Right cardiac atrium (tissue), 5 donors: Measurements from ENCODE around the gene FEZF2. TPM values are rescaled to one million over a fixed set of nuclear protein-coding genes. Genes with fewer than 3 reads are reported as not detected.

ENCODE experiments used
- ATAC-seq, 2 donors: fragments of 200-7000 bp; cut with Tn5 transposase; one replicate each; pipeline versions ENCODE4 v1.8.0 to v1.9.1; 2020; ENCODE audit warnings: moderate library complexity in 2 of 2, mild to moderate bottlenecking in 1 of 2
- DNase-seq, 3 donors: peaks; one replicate each; pipeline ENCODE4 v3.0.0-alpha.2; 2020
- H3K27ac ChIP-seq: one replicate; pipeline ENCODE4 v1.5.1; 2013; ENCODE audit warnings: mild to moderate bottlenecking, low read length, control low read depth, moderate library complexity
- H3K27me3 ChIP-seq: one replicate; pipeline ENCODE4 v1.6.1; 2013; ENCODE audit not compliant: control insufficient read depth, insufficient read depth
- H3K4me1 ChIP-seq: one replicate; pipeline ENCODE4 v1.6.1; 2013; ENCODE audit warnings: low read length; ENCODE audit not compliant: control insufficient read depth, insufficient read depth
- H3K4me3 ChIP-seq: one replicate; pipeline ENCODE4 v1.5.1; 2013; ENCODE audit warnings: low read length, control low read depth
- H3K9me3 ChIP-seq: one replicate; pipeline ENCODE4 v1.6.1; 2013; ENCODE audit warnings: low read length; ENCODE audit not compliant: control insufficient read depth
- WGBS: extraction: QIAGEN DNeasy Blood & Tissue Kit; methylation state at CpG from one replicate; pipeline ENCODE4 v1.1.7; 2013; 5-methylcytosine and 5-hydroxymethylcytosine counted together
- intact Hi-C, 4 donors: fragments of 100-400 bp; cut with DNase I; formaldehyde crosslinking; loops; one replicate each; pipeline versions ENCODE4 v1.11.0 to v1.14.0; 2022 to 2023
- polyA plus RNA-seq: library from polyadenylated mRNA; stranded (reverse); fragments of 200-250 nt; gene quantifications from one replicate; pipeline ENCODE4 v1.2.3, GENCODE V29; 2013
- total RNA-seq, 4 donors: library from RNA; stranded (reverse); fragmentation: NEBNext Ultra II Directional; extraction: Animal tissue kit (Norgen Biotek cat#: 25700); gene quantifications; one replicate each; pipeline ENCODE4 v1.2.1, GENCODE V29; 2021
- donor health status: healthy with polysubstance abuse.
- donor health status: DM: no; HTN: yes; CAD: no.
- donor health status: DM: no; HTN: no; CAD: no.
- donor health status: DM: no; HTN: yes; CAD: no; lungs with severe emphysema.
- donor health status: DM: yes; HTN: yes; CAD: no.

Gene FEZF2
- total and polyA plus RNA-seq, 5 donors = not detected

GRCh38 chr3:62372621-62373041, 719 bp downstream of the FEZF2 start:
- intact Hi-C loops = no loop called here
- Histone ChIP-seq H3K9me3 (no peaks in the 10 kb centered on the region), H3K27me3 (no peaks in the 10 kb centered on the region), H3K27ac (no peak overlapping the region), H3K4me3 (no peak overlapping the region), H3K4me1 (no peaks in the 10 kb centered on the region)
- WGBS = 1% methylated on average over 30 of the region's 30 CpGs
- no peak for DNase-seq
- no peak for ATAC-seq

- H3K27me3 ChIP-seq = no peaks in the 10 kb centered on the region
- H3K27ac ChIP-seq = no peak overlapping the region
- H3K4me3 ChIP-seq = no peak overlapping the region
- ATAC-seq = no peak
- DNase-seq = no peak
- no peaks in the 10 kb centered on the region for H3K9me3 ChIP-seq
- H3K4me1 ChIP-seq = no peaks in the 10 kb centered on the region
- intact Hi-C loops = no loop called here
- WGBS = 2% methylated on average over 66 of the region's 66 CpGs
These were observed 1.4 kb downstream of the FEZF2 start for GRCh38 chr3:62371720-62372591.

- Histone ChIP-seq H3K4me1 (no peaks in the 10 kb centered on the region), H3K9me3 (no peaks in the 10 kb centered on the region), H3K27me3 (no peaks in the 10 kb centered on the region), H3K4me3 (no peak overlapping the region), H3K27ac (no peak overlapping the region)
- intact Hi-C loops = no loop called here
- WGBS = 4% methylated on average over 49 of the region's 49 CpGs
- no peak for DNase-seq
- ATAC-seq = no peak
These were observed 2.3 kb downstream of the FEZF2 start for GRCh38 chr3:62370858-62371719.

- H3K27me3 ChIP-seq = no peaks in the 10 kb centered on the region
- H3K9me3 ChIP-seq = no peaks in the 10 kb centered on the region
- DNase-seq (no peak), ATAC-seq (no peak)
- intact Hi-C loops = no loop called here
- no peak overlapping the region for H3K27ac ChIP-seq
- no peak overlapping the region for H3K4me3 ChIP-seq
- WGBS = 3% methylated on average over 46 of the region's 46 CpGs
- H3K4me1 ChIP-seq = no peaks in the 10 kb centered on the region
These were observed 3.1 kb downstream of the FEZF2 start for GRCh38 chr3:62370112-62370857.

- DNase-seq (no peak), ATAC-seq (no peak)
- Histone ChIP-seq H3K27ac (no peak overlapping the region), H3K4me1 (no peaks in the 10 kb centered on the region), H3K4me3 (peak overlapping the region; percentile 28), H3K9me3 (no peaks in the 10 kb centered on the region), H3K27me3 (no peaks in the 10 kb centered on the region)
- intact Hi-C loops = no loop called here
- WGBS = 5% methylated on average over 12 of the region's 12 CpGs
These were observed 3.9 kb downstream of the FEZF2 start for GRCh38 chr3:62369476-62369743.

- ATAC-seq (peak in 1 of 2 donors; percentile 34), DNase-seq (no peak)
- Histone ChIP-seq H3K4me1 (no peaks in the 10 kb centered on the region), H3K4me3 (peak overlapping the region; percentile 28), H3K27me3 (no peaks in the 10 kb centered on the region), H3K9me3 (no peaks in the 10 kb centered on the region), H3K27ac (no peak overlapping the region)
- 2% methylated on average over 58 of the region's 58 CpGs for WGBS
- intact Hi-C loops = no loop called here
These were observed 4.5 kb downstream of the FEZF2 start for GRCh38 chr3:62368705-62369475.

- Histone ChIP-seq H3K4me3 (no peak overlapping the region), H3K4me1 (no peaks in the 10 kb centered on the region), H3K9me3 (no peaks in the 10 kb centered on the region), H3K27me3 (no peaks in the 10 kb centered on the region), H3K27ac (no peak overlapping the region)
- no peak for ATAC-seq
- 8% methylated on average over 19 of the region's 19 CpGs for WGBS
- intact Hi-C loops = no loop called here
- no peak for DNase-seq
These were observed 5.1 kb downstream of the FEZF2 start for GRCh38 chr3:62368290-62368704.

- Histone ChIP-seq H3K27ac (no peak overlapping the region), H3K27me3 (no peaks in the 10 kb centered on the region), H3K4me3 (no peak overlapping the region), H3K4me1 (no peaks in the 10 kb centered on the region), H3K9me3 (no peaks in the 10 kb centered on the region)
- intact Hi-C loops = no loop called here
- WGBS = 2% methylated on average over 25 of the region's 25 CpGs
- ATAC-seq = no peak
- no peak for DNase-seq
These were observed 5.6 kb downstream of the FEZF2 start for GRCh38 chr3:62367763-62368195.

- ATAC-seq = no peak
- intact Hi-C loops = no loop called here
- no peak for DNase-seq
- Histone ChIP-seq H3K9me3 (no peaks in the 10 kb centered on the region), H3K4me3 (no peak overlapping the region), H3K4me1 (no peaks in the 10 kb centered on the region), H3K27me3 (no peaks in the 10 kb centered on the region), H3K27ac (no peak overlapping the region)
- 18% methylated on average over 4 of the region's 4 CpGs for WGBS
These were observed 7.2 kb downstream of the FEZF2 start for GRCh38 chr3:62366126-62366484.

GRCh38 chr3:62365391-62366125, 7.8 kb downstream of the FEZF2 start:
- 17% methylated on average over 16 of the region's 16 CpGs for WGBS
- no peaks in the 10 kb centered on the region for H3K4me1 ChIP-seq
- H3K9me3 ChIP-seq = no peaks in the 10 kb centered on the region
- intact Hi-C loops = no loop called here
- DNase-seq (no peak), ATAC-seq (no peak)
- H3K4me3 ChIP-seq = no peak overlapping the region
- H3K27ac ChIP-seq = no peak overlapping the region
- no peaks in the 10 kb centered on the region for H3K27me3 ChIP-seq
